ENCODE measurements around the gene SERF2. TPM values are rescaled to one million over a fixed set of nuclear protein-coding genes. Genes with fewer than 3 reads are reported as not detected.
"Not testable (repeated sequence)": the region's sequence is repeated elsewhere in the genome, so short reads cannot be mapped to it uniquely, and the experiment has no call there.

Gene SERF2
- 564 TPM for total RNA-seq

DNA sequence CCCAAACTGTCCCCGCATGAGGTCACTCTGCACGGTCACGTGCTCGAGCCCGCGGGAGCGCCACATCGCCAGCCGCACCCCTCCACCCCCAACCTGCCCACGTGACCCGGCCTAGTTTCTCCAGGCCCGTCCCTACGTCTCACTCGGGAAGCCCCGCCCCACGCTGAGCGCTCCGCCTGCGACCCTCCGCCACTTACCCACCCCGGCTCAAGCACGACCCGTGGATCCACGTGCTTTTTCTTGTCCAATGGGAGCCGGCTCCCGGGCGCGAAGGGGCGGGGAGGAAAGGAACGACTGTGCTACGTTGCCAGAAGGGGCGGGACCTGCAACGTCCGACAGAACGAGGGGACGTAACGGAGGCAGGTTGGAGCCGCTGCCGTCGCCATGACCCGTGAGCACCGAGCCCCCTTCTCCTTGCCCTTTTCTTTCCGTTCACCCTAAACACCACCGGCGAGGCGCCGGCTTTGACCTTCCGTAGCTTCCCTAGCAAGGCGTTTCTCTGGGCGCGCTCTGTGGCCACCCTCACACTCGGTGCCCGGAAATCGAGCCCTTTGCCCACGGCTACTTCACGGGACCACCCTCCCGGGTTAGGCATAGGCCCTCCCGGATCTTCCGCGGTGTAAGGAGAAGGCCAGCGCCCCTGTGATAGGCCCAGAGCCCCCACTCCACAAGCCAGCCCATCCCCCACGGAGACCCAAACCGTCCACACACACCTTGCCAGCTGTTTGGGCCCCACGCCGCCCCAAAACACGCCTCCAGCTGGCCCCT is at the start of gene SERF2:
Gene SERF2, plus strand, starts transcription at position 328 of the 768 bp plus-strand sequence. Its CDS starts 57 bp downstream, at position 385.
- Histone ChIP-seq H3K9me3 (no peaks in the 10 kb centered on the region), H3K27me3 (no peaks in the 10 kb centered on the region), H3K27ac (peak within 1 kb of the TSS; percentile 99), H3K4me1 (peaks cover 34% of the 10 kb centered on the region), H3K4me3 (peak within 1 kb of the TSS; percentile 82 to 91), H3K36me3 (peaks cover 0 to 23% of the 10 kb centered on the region in 2 donors)
- intact Hi-C loops (cut with DNase I): loop anchor here (2.0 kb wide), 1 partner anchor 15 kb away; the partner anchor contains the start of gene ELL3
- DNase-seq (ENCODE audit: extremely low spot score in 2 of 2): peak; percentile 100
- peak; percentile 89 to 99 for TF ChIP-seq POLR2A (IDR thresholded peaks at IDR 0.05)
- peak; percentile 94 to 100 for TF ChIP-seq POLR2AphosphoS5 (IDR thresholded peaks at IDR 0.05; ENCODE audit: insufficient read depth in 1 of 2, low read depth in 1 of 2)
- TF ChIP-seq, protein P1, sequence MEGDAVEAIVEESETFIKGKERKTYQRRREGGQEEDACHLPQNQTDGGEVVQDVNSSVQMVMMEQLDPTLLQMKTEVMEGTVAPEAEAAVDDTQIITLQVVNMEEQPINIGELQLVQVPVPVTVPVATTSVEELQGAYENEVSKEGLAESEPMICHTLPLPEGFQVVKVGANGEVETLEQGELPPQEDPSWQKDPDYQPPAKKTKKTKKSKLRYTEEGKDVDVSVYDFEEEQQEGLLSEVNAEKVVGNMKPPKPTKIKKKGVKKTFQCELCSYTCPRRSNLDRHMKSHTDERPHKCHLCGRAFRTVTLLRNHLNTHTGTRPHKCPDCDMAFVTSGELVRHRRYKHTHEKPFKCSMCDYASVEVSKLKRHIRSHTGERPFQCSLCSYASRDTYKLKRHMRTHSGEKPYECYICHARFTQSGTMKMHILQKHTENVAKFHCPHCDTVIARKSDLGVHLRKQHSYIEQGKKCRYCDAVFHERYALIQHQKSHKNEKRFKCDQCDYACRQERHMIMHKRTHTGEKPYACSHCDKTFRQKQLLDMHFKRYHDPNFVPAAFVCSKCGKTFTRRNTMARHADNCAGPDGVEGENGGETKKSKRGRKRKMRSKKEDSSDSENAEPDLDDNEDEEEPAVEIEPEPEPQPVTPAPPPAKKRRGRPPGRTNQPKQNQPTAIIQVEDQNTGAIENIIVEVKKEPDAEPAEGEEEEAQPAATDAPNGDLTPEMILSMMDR (IDR thresholded peaks at IDR 0.05): no peak

DNA sequence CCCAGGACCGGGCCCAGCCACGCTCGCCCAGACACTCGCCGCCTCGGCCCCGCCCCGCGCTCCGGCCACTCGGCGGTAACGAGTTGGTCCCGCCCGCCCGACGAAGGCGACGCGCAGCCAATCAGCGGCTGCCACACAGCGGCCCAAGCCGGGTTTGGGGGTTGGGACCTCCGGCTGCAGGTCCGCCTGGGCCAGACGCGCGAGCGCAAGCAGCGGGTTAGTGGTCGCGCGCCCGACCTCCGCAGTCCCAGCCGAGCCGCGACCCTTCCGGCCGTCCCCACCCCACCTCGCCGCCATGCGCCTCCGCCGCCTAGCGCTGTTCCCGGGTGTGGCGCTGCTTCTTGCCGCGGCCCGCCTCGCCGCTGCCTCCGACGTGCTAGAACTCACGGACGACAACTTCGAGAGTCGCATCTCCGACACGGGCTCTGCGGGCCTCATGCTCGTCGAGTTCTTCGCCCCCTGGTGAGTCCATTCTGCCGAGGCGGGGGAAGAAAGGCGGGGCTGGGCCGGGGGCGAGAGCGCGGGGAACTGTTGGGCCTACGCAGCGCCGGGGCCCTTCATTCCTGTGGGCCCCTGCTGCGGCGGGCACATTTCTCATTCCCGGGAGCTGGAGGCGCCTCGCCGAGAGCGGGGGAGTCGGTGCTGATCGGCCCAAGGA is 45.7 kb upstream of the SERF2 start, which contains the start of gene PDIA3:
Gene PDIA3, plus strand, starts transcription at position 194 of the 658 bp plus-strand sequence. Its CDS starts 102 bp downstream, at position 296.
- H3K4me1 ChIP-seq: peaks cover 47% of the 10 kb centered on the region
- TF ChIP-seq POLR2AphosphoS5 (IDR thresholded peaks at IDR 0.05; ENCODE audit: insufficient read depth in 1 of 2, low read depth in 1 of 2): peak; percentile 18 to 77
- peak; percentile 93 to 94 for TF ChIP-seq POLR2A (IDR thresholded peaks at IDR 0.05)
- H3K9me3 ChIP-seq; H3K36me3 ChIP-seq; H3K27me3 ChIP-seq; intact Hi-C loops (cut with DNase I): not testable (repeated sequence)
- DNase-seq (ENCODE audit: extremely low spot score in 2 of 2): peak; percentile 96
- H3K4me3 ChIP-seq: peak within 1 kb of the TSS; percentile 70 to 71
- peak within 1 kb of the TSS; percentile 89 for H3K27ac ChIP-seq

DNA sequence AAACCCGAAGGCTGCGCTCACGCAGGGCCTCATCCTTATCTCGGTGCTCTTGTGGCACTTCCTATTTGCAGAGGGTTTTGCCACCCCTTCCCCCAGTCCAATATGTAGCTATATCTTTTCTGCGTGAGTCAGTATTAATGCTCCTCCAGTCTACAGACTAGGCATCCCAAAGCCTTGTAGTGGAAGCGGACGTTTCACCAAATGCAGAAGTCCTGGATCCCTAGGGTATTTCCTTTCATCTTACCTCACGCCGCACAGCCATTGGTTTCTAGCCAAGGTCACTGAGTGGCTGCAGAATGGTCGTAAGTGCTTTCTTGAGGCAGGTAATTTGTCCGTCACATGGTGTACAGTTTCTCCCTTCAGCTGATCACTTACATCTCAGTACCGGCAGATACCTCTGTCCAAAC is 45.2 kb upstream of the SERF2 start:
- H3K9me3 ChIP-seq; H3K36me3 ChIP-seq; DNase-seq (ENCODE audit: extremely low spot score in 2 of 2); intact Hi-C loops (cut with DNase I); H3K27me3 ChIP-seq: not testable (repeated sequence)
- H3K27ac ChIP-seq: peak overlapping the region; percentile 89
- H3K4me1 ChIP-seq: peaks cover 53% of the 10 kb centered on the region
- H3K4me3 ChIP-seq: peak overlapping the region; percentile 70 to 71

DNA sequence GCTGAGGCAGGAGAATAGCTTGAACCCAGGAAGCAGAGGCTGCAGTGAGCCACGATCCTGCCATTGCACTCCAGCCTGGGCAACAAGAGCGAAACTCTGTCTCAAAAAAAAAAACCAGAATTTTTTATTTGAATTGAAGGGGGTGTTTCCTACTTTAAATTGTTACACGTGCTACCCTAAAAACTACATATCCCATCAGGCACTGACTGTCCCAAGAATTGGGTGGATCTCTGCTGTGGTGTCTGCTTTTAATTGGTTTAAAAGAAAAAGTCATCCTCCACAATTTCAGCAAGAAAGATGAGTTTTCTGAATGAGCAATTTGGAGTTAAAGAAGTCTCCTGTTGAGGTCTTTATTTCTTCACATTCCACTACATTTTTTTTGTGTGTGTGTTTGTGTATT is 43.7 kb upstream of the SERF2 start:
- intact Hi-C loops (cut with DNase I): no loop called here
- no peak for TF ChIP-seq POLR2A (IDR thresholded peaks at IDR 0.05)
- TF ChIP-seq, protein P1 (IDR thresholded peaks at IDR 0.05): no peak
- TF ChIP-seq POLR2AphosphoS5 (IDR thresholded peaks at IDR 0.05; ENCODE audit: insufficient read depth in 1 of 2, low read depth in 1 of 2): no peak
- Histone ChIP-seq H3K27ac (peak overlapping the region; percentile 89), H3K4me3 (peak overlapping the region in 1 of 2 donors; percentile 70), H3K27me3 (no peaks in the 10 kb centered on the region), H3K4me1 (peaks cover 66% of the 10 kb centered on the region), H3K36me3 (no peaks in the 10 kb centered on the region), H3K9me3 (no peaks in the 10 kb centered on the region)
- DNase-seq (ENCODE audit: extremely low spot score in 2 of 2): no peak

DNA sequence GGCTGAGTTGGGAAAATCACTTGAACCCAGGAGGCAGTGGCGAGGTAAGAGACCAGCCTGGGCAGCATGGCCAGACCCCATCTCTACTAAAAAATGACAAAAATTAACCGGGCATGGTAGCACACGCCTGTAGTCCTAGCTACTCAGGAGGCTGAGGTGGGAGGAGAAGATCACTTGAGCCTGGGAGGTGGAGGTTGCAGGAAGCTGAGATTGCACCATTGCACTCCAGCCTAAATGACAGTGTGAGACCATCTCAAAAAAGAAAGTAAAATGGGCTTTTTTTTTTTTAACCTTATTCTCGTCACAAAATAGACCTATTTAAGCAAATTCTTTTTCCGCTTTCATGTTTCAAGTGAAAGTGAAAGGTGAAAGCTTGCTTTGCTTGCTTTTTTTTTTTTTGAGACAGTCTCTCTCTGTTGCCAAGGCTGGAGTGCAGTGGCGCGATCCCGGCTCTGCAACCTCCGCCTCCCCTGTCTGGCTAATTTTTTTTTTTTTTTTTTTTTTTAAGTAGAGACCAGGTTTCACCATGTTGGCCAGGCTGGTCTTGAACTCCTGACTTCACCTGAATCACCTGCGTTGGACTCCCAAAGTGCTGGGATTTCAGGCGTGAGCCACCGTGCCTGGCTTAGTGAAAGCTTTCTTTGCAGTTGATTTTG is 42.3 kb upstream of the SERF2 start:
- no peak for DNase-seq (ENCODE audit: extremely low spot score in 2 of 2)
- no peak for TF ChIP-seq POLR2AphosphoS5 (IDR thresholded peaks at IDR 0.05; ENCODE audit: insufficient read depth in 1 of 2, low read depth in 1 of 2)
- TF ChIP-seq, protein P1 (IDR thresholded peaks at IDR 0.05): no peak
- TF ChIP-seq POLR2A (IDR thresholded peaks at IDR 0.05): no peak
- Histone ChIP-seq H3K27ac (no peak overlapping the region), H3K9me3 (no peaks in the 10 kb centered on the region), H3K4me1 (peaks cover 69% of the 10 kb centered on the region), H3K4me3 (peak overlapping the region in 1 of 2 donors; percentile 3), H3K27me3 (no peaks in the 10 kb centered on the region), H3K36me3 (peaks cover 0 to 11% of the 10 kb centered on the region in 2 donors)
- intact Hi-C loops (cut with DNase I): no loop called here

All from vagina (tissue), 2 donors.